ENCODE results near the gene MYO7B. TPM values are rescaled to one million over a fixed set of nuclear protein-coding genes. Genes with fewer than 3 reads are reported as not detected.

MYO7B gene
- total and polyA plus RNA-seq, 2 donors (not counting 1 experiment from before 2014, with no cell fraction given): under 0.01 TPM; not detected in 1

- H3K79me2 ChIP-seq (ENCODE audit: control insufficient read depth, insufficient read depth, low read length): no peaks in the 10 kb centered on the region
- H3K9me3 ChIP-seq (ENCODE audit: control insufficient read depth, insufficient read depth, low read depth, low read length): no peaks in the 10 kb centered on the region
- no peak overlapping the region for H3K4me3 ChIP-seq (replicated peaks in 1 of 4; ENCODE audit: control extremely low read depth in 1 of 4, insufficient read depth in 1 of 4, low read depth in 3 of 4, low read length in 4 of 4)
- no peak overlapping the region for H3K9ac ChIP-seq (ENCODE audit: insufficient read depth, low read length)
- no peak overlapping the region for H3K27ac ChIP-seq (ENCODE audit: insufficient read depth, low read length)
- no peak for DNase-seq (ENCODE audit: low read depth in 2 of 2)
- no peaks in the 10 kb centered on the region for H4K20me1 ChIP-seq (ENCODE audit: control insufficient read depth, extremely low read depth, insufficient read depth, low read length)
- no peaks in the 10 kb centered on the region for H3K4me1 ChIP-seq (ENCODE audit: control insufficient read depth, extremely low read depth, insufficient read depth, low read length)
- H3K36me3 ChIP-seq (ENCODE audit: control insufficient read depth, insufficient read depth, low read length): no peaks in the 10 kb centered on the region
- no peak for TF ChIP-seq EZH2 (IDR thresholded peaks at IDR 0.05; ENCODE audit: low read length, missing control alignments)
- TF ChIP-seq, protein P1, sequence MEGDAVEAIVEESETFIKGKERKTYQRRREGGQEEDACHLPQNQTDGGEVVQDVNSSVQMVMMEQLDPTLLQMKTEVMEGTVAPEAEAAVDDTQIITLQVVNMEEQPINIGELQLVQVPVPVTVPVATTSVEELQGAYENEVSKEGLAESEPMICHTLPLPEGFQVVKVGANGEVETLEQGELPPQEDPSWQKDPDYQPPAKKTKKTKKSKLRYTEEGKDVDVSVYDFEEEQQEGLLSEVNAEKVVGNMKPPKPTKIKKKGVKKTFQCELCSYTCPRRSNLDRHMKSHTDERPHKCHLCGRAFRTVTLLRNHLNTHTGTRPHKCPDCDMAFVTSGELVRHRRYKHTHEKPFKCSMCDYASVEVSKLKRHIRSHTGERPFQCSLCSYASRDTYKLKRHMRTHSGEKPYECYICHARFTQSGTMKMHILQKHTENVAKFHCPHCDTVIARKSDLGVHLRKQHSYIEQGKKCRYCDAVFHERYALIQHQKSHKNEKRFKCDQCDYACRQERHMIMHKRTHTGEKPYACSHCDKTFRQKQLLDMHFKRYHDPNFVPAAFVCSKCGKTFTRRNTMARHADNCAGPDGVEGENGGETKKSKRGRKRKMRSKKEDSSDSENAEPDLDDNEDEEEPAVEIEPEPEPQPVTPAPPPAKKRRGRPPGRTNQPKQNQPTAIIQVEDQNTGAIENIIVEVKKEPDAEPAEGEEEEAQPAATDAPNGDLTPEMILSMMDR (conservative IDR thresholded peaks at IDR 0.05 in 1 of 2, IDR thresholded peaks at IDR 0.05 in 1 of 2; ENCODE audit: low read depth in 1 of 2, low read length in 2 of 2): no peak
- H3K4me2 ChIP-seq (ENCODE audit: extremely low read depth, insufficient read depth, low read length): no peak overlapping the region
- no peak overlapping the region for H2AFZ ChIP-seq (ENCODE audit: low read length)
- H3K27me3 ChIP-seq (ENCODE audit: control insufficient read depth, insufficient read depth, low read length): peaks cover 11% of the 10 kb centered on the region
Observed at GRCh38 chr2:127672341-127673224, 137.1 kb downstream of the MYO7B start.

DNA sequence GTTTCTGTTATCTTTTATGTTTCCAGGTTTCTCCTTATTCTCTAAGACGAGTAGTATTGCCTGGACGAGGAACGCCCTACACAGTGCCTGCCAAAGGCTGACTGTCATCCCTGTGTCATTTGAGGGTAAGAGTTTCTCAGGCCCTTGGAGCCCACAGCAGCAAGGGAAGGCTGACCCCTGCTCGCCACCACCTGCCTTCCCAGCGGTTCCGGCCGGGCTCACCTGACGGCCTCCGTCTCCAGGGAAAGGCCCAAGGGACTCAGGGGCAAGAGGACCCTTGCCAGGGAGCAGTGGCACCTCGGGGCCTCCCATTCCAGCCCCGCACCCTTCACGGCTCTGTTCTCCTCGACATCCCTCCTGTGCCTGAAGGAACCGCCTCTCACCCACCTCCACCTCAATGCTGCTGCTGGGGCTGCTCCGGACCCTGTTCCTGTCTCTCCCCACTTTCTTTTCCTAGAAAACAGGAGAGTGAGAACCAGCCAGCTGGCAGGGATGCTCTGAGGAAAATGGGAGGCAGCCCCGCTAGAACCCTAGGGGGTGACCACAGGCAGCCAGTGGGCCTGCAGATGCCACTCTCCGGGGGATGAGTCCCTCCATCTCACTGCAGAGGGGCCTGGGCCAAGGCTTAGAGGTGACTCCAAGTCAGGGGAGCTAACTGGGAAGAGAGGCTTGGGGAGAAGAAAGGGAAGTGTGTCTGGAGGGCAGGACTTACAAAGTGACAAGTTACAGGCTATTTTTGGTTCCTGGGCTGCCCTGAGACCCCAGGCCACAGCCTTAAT, 138.0 kb downstream of the MYO7B start:
- Histone ChIP-seq H3K4me1 (ENCODE audit: control insufficient read depth, extremely low read depth, insufficient read depth, low read length) (no peaks in the 10 kb centered on the region), H3K4me3 (replicated peaks in 1 of 4; ENCODE audit: control extremely low read depth in 1 of 4, insufficient read depth in 1 of 4, low read depth in 3 of 4, low read length in 4 of 4) (no peak overlapping the region), H3K27me3 (ENCODE audit: control insufficient read depth, insufficient read depth, low read length) (peaks cover 18% of the 10 kb centered on the region), H3K79me2 (ENCODE audit: control insufficient read depth, insufficient read depth, low read length) (no peaks in the 10 kb centered on the region), H3K9me3 (ENCODE audit: control insufficient read depth, insufficient read depth, low read depth, low read length) (no peaks in the 10 kb centered on the region), H2AFZ (ENCODE audit: low read length) (no peak overlapping the region), H3K36me3 (ENCODE audit: control insufficient read depth, insufficient read depth, low read length) (no peaks in the 10 kb centered on the region), H3K4me2 (ENCODE audit: extremely low read depth, insufficient read depth, low read length) (no peak overlapping the region), H3K9ac (ENCODE audit: insufficient read depth, low read length) (no peak overlapping the region), H4K20me1 (ENCODE audit: control insufficient read depth, extremely low read depth, insufficient read depth, low read length) (no peaks in the 10 kb centered on the region), H3K27ac (ENCODE audit: insufficient read depth, low read length) (no peak overlapping the region)
- TF ChIP-seq, protein P1 (conservative IDR thresholded peaks at IDR 0.05 in 1 of 2, IDR thresholded peaks at IDR 0.05 in 1 of 2; ENCODE audit: low read depth in 1 of 2, low read length in 2 of 2): no peak
- TF ChIP-seq EZH2 (IDR thresholded peaks at IDR 0.05; ENCODE audit: low read length, missing control alignments): no peak
- DNase-seq (ENCODE audit: low read depth in 2 of 2): no peak
